Colonic mucosa (tissue), 4 donors: ENCODE data around the gene C19orf25. TPM values are rescaled to one million over a fixed set of nuclear protein-coding genes. Genes with fewer than 3 reads are reported as not detected.

Experiments
- DNase-seq: peaks from one replicate; pipeline ENCODE4 v3.0.0-alpha.2; 2020
- H3K27ac ChIP-seq: fragments of 200-600 bp; one replicate; pipeline ENCODE4 v1.8.0; 2021
- H3K27me3 ChIP-seq: fragments of 200-600 bp; one replicate; pipeline ENCODE4 v1.8.0; 2021
- H3K36me3 ChIP-seq: fragments of 200-600 bp; one replicate; pipeline ENCODE4 v1.8.0; 2021
- H3K4me1 ChIP-seq: fragments of 200-600 bp; one replicate; pipeline ENCODE4 v1.8.0; 2021; ENCODE audit warnings: mild to moderate bottlenecking
- H3K4me3 ChIP-seq: fragments of 200-600 bp; one replicate; pipeline ENCODE4 v1.8.0; 2021
- H3K9ac ChIP-seq, 2 donors: one replicate each; pipeline ENCODE4 v1.7.0; 2013; ENCODE audit warnings: control low read depth in 2 of 2, low read depth in 2 of 2, low read length in 2 of 2
- H3K9me3 ChIP-seq: fragments of 200-600 bp; one replicate; pipeline ENCODE4 v1.8.0; 2021
- intact Hi-C: fragments of 100-400 bp; cut with DNase I; formaldehyde crosslinking; loops from one replicate; pipeline ENCODE4 v1.14.1; 2022
- total RNA-seq, 2 donors: library from RNA; stranded (reverse); fragmentation: NEBNext Ultra II Directional in 1 of 2; extraction: Animal tissue kit (Norgen Biotek cat#: 25700) in 1 of 2; gene quantifications; one replicate each; pipeline ENCODE4 v1.2.1, GENCODE V29; 2021
- TF ChIP-seq, protein P1 (sequence below): fragments of 200-600 bp; IDR thresholded peaks from one replicate; pipeline ENCODE4 v1.8.0; 2022; ENCODE audit warnings: antibody characterized with exemption, mild to moderate bottlenecking
- donor health status: healthy.
- donor health status: DM: no; HTN: no; CAD: no.
- donor health status: DM: no; HTN: no; CAD: no.

The C19orf25 gene
- total RNA-seq: 10 to 100 TPM; 27.3 to 46.9 TPM

- DNase-seq: peak; percentile 97
- no peaks in the 10 kb centered on the region for H3K9me3 ChIP-seq
- peak within 1 kb of the TSS; percentile 98 for H3K4me3 ChIP-seq
- TF ChIP-seq, protein P1, sequence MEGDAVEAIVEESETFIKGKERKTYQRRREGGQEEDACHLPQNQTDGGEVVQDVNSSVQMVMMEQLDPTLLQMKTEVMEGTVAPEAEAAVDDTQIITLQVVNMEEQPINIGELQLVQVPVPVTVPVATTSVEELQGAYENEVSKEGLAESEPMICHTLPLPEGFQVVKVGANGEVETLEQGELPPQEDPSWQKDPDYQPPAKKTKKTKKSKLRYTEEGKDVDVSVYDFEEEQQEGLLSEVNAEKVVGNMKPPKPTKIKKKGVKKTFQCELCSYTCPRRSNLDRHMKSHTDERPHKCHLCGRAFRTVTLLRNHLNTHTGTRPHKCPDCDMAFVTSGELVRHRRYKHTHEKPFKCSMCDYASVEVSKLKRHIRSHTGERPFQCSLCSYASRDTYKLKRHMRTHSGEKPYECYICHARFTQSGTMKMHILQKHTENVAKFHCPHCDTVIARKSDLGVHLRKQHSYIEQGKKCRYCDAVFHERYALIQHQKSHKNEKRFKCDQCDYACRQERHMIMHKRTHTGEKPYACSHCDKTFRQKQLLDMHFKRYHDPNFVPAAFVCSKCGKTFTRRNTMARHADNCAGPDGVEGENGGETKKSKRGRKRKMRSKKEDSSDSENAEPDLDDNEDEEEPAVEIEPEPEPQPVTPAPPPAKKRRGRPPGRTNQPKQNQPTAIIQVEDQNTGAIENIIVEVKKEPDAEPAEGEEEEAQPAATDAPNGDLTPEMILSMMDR: no peak
- intact Hi-C loops: no loop called here
- peak within 1 kb of the TSS; percentile 62 to 86 for H3K9ac ChIP-seq
- peaks cover 6% of the 10 kb centered on the region for H3K4me1 ChIP-seq
- peak within 1 kb of the TSS; percentile 83 for H3K27ac ChIP-seq
- no peaks in the 10 kb centered on the region for H3K36me3 ChIP-seq
- H3K27me3 ChIP-seq: no peaks in the 10 kb centered on the region
Measured at GRCh38 chr19:1478934-1479707, at the start of gene C19orf25. TSS of gene C19orf25 (minus strand) at chr19:1479215. CDS start at chr19:1478903, 312 bp downstream.

DNA sequence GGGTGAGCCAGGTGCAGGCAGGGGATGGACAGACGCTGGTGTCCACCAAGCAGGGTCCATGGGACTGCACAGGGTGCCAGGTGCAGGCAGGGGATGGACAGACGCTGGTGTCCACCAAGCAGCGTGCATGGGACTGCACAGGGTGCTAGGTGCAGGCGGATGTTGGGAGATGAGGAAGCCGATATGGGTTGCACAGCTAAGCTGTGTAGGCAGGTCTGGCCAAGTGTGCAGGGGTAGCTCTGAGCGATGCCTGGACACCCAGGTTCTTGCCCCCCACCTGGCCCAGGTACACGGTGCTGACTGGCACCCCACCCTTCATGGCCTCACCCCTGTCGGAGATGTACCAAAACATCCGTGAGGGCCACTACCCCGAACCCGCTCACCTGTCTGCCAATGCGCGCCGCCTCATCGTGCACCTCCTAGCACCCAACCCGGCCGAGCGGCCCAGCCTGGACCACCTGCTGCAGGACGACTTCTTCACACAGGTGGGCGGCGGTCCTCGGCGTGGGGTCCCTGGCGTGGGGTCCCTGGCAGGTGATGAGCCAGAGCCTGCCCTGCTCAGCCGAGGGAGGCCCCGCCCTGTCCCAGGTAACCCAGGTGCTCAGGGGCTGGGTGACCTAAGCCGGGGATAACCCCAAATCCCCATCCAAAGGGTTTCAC lies 48.8 kb upstream of the C19orf25 start:
- H3K4me1 ChIP-seq: no peaks in the 10 kb centered on the region
- no peaks in the 10 kb centered on the region for H3K36me3 ChIP-seq
- H3K9ac ChIP-seq: no peak overlapping the region
- no peak overlapping the region for H3K27ac ChIP-seq
- TF ChIP-seq, protein P1: no peak
- intact Hi-C loops: no loop called here
- no peak overlapping the region for H3K4me3 ChIP-seq
- DNase-seq: no peak
- no peaks in the 10 kb centered on the region for H3K9me3 ChIP-seq
- H3K27me3 ChIP-seq: peaks cover 38% of the 10 kb centered on the region

- intact Hi-C loops: no loop called here
- no peaks in the 10 kb centered on the region for H3K9me3 ChIP-seq
- TF ChIP-seq, protein P1: no peak
- no peak overlapping the region for H3K4me3 ChIP-seq
- H3K27me3 ChIP-seq: peaks cover 42% of the 10 kb centered on the region
- no peaks in the 10 kb centered on the region for H3K36me3 ChIP-seq
- H3K9ac ChIP-seq: no peak overlapping the region
- no peak overlapping the region for H3K27ac ChIP-seq
- DNase-seq: no peak
- H3K4me1 ChIP-seq: no peaks in the 10 kb centered on the region
Measured at GRCh38 chr19:1526979-1527649, 48.1 kb upstream of the C19orf25 start.

GRCh38 chr19:1526066-1526778 lies 47.2 kb upstream of the C19orf25 start:
- no peak overlapping the region for H3K4me3 ChIP-seq
- no peak overlapping the region for H3K27ac ChIP-seq
- no peak for DNase-seq
- no peaks in the 10 kb centered on the region for H3K9me3 ChIP-seq
- no peak overlapping the region for H3K9ac ChIP-seq
- intact Hi-C loops: no loop called here
- H3K36me3 ChIP-seq: no peaks in the 10 kb centered on the region
- TF ChIP-seq, protein P1: no peak
- peaks cover 42% of the 10 kb centered on the region for H3K27me3 ChIP-seq
- no peaks in the 10 kb centered on the region for H3K4me1 ChIP-seq

- DNase-seq: no peak
- intact Hi-C loops: no loop called here
- H3K27ac ChIP-seq: no peak overlapping the region
Measured at GRCh38 chr19:1525343-1525742, 46.3 kb upstream of the C19orf25 start.

More at GRCh38 chr19:1525343-1525742, 46.3 kb upstream of the C19orf25 start:
- Histone ChIP-seq H3K4me1 (no peaks in the 10 kb centered on the region), H3K9ac (no peak overlapping the region), H3K4me3 (no peak overlapping the region), H3K36me3 (no peaks in the 10 kb centered on the region), H3K9me3 (no peaks in the 10 kb centered on the region), H3K27me3 (peaks cover 42% of the 10 kb centered on the region)
- TF ChIP-seq, protein P1: no peak
